SK-N-DZ (cell line): ENCODE data around the gene COX4I2.

Source experiments
- DNase-seq: peaks from one replicate; pipeline ENCODE4 v3.0.0-alpha.2; 2015; ENCODE audit warnings: low spot score

COX4I2 gene

GRCh38 chr20:31676609-31676989 is 38.9 kb downstream of the COX4I2 start:
- no peak for DNase-seq

DNA sequence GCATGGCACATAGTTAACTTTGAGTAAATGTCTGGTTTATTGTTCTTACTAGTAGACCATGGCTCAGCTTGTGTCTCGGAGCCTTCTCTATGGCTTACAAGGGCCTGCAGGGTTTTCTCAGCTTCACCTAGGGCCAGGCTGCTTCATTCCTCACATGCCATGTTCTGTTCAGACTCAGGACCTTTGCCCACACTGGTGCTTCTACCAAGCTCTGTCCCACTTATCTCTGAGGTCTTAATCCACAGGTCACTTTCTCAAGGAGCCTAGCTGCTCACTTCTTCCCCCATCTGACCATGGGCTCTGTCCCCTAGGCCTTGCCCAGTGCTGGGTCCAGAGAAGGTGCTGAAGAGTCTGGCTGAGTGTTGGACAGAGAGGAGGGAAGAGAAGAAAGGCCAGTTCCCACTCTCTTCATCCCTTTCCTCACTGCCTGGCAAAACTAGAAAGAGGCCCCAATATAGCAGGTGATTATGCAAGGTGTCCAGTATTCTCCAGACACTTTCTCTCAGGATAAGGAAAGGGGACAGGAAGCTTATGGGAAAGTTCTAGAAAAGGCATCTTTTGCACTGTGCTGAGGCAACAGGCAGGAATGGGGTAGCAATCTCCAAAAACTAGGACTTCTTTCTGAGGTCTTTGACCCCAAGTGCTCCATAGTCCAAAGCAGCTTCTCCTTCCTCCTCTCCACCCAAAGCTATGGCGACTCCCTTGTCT is 40.0 kb downstream of the COX4I2 start:
- DNase-seq, result no peak

DNA sequence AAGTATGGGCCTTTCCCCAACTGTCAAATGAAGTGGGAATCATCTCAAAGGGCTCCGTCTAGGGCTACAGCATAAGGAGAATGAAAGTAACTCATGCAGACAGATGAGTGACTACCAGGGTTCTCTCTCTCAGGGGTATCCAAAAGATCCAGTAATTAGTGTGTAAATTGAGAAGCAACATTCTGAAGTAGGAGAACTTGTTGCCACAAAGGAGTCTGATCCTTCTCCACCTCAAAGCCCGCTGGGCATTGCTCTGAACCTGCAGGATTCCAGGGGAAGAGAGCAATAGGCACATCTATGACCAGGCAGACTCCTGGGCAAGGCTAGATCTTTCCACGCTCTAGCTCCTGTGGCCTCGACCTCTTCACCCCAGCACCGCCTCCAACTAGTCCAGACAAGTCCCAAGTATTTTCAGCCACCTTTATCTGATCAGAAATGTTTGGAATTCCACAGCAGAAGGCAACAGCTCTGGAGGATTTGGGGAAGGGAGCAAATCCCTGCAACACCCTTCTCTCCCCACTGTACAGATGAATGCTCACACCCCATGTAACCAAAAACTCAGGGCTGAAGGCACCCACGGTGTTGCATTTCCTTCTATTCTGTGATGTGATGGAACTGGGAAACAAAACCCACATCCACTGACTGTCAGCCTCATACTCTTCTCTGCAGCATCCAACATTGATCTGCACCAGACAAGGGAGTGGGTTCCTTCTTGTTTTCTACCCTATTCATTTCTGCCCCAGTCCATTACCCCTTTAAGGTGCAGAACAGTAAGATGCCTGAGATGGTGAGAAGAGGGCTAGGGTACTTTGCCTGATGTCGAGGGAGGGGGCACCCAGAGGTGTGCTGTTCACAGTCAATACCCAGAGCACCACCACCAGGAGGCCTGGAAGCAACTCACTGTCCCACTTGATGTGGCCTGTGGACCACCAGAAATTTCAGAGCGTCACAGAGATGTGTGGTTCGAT is 41.0 kb downstream of the COX4I2 start:
- DNase-seq, result no peak

DNA sequence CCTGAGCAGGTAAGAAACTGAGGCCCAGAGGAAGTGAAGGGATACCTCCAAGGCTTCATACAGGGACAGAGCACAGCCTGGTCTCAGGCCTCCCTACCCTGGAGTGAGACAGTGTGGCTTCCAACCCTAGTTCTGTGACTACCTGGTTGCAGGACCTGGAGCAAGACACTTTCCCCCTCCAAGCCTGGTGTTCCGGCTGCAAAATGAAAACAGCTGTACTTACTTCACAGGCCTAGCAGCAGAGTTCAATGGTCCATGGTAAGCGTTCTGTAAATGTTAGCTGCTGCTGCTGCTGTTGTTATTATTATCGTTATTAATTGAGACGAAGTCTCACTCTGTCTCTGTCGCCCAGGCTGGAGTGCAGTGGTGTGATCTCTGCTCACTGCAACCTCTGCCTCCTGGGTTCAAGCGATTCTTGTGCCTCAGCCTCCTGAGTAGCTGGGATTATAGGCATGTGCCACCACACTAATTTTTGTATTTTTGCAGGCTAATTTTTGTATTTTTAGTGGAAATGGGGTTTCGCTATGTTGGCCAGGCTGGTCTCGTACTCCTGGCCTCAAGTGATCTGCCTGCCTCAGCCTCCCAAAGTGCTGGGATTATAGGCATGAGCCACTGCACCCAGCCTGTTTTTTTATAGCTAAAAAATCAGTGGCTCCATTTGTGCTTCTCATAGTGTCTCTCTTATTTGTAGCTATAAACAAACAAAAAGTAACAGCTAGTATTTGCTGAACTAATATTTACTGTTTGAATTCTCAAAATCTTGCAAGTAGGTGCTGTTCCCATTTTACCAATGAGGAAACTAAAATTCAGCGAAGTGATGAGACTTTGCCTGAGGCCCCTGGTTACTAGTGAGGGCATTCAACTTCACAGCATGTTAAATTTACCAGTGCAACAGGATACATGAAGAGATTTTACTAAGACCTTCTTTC is 41.9 kb downstream of the COX4I2 start:
- no peak for DNase-seq

DNA sequence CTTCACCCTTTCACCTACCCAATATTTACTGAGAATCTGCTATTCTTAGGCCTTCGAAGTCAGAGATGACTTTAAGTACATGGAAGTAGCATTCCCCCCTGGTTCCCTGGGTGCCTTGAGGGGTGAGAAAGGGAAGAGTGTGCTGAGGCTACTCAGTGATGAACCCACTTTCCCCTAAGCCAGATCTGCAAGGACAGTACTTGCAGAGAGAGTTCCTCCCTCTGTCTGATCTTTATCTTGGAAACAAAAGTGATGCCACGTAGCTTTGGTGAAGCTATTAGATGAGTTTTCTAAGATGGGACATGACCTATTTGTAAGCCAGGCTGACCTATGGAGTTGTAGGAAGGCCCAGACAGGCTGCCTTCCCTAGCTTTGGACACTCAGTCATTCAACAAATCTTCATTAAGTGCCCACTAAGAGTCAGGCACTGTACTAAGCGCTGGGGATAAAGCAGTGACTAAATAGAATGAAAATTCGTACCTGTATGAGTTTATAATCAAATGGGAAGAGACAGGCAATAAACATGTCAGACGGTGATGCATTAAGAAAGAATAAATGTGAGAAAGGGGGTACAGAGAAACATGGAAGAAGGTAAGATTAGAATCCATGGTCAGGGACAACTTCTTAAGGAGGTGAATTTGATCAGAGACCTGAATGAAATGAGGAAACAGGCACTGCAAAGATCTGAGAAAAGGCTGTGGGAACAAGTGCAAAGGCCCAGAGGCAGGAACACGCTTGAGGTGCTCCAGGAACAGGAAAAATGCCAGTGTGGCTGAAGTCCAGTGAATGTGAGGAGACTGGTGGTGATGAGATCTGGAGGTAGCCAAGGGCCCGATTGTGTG is 42.8 kb downstream of the COX4I2 start:
- no peak for DNase-seq

DNA sequence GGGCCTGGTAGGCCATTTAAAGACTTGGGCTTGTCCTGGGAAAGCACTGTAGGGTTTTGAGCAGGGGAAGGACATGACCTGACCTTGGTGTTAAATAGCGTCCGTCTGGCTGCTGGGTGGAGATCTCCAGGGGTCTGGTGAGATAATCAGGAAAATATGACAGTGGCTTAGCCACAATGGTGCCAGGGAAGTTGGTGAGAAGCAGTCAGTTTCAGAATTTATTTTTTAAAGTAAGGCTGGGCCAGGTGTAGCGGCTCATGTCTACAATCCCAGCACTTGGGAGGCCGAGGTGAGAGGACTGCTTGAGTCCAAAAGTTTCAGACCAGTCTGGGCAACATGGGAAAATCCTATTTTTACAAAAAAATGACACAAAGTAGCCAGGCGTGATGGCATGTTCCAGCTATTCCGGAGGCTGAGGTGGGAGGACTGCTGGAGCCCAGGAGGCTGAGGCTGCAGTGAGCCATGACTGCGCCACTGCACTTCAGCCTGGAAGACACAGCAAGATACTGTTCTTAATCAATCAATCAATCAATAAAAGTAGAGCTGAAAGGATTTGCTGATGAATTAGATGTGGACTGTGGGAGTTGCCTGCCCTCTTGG is 43.5 kb downstream of the COX4I2 start:
- DNase-seq, result no peak

GRCh38 chr20:31681769-31682168 is 44.1 kb downstream of the COX4I2 start:
- DNase-seq, result no peak

DNA sequence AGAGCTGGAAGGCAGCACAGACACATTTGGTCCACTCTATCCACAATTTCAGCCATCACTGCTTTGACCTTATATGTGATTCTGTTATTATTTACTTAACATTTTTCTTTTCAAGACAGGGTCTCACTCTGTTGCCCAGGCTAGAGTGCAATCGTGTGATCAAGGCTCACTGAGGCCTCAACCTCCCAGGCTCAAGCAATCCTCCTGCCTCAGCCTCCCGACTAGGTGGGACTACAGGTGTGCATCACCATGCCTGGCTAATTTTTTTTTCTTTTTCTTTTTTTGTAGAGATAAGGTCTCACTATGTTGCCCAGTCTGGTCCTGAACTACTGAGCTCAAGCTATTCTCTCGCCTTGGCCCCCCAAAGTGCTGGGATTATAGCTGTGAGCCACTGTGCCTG is 44.6 kb downstream of the COX4I2 start:
- DNase-seq, result no peak

GRCh38 chr20:31682927-31683326 is 45.2 kb downstream of the COX4I2 start:
- no peak for DNase-seq

GRCh38 chr20:31684153-31685015 is 46.7 kb downstream of the COX4I2 start:
- DNase-seq, result no peak

DNA sequence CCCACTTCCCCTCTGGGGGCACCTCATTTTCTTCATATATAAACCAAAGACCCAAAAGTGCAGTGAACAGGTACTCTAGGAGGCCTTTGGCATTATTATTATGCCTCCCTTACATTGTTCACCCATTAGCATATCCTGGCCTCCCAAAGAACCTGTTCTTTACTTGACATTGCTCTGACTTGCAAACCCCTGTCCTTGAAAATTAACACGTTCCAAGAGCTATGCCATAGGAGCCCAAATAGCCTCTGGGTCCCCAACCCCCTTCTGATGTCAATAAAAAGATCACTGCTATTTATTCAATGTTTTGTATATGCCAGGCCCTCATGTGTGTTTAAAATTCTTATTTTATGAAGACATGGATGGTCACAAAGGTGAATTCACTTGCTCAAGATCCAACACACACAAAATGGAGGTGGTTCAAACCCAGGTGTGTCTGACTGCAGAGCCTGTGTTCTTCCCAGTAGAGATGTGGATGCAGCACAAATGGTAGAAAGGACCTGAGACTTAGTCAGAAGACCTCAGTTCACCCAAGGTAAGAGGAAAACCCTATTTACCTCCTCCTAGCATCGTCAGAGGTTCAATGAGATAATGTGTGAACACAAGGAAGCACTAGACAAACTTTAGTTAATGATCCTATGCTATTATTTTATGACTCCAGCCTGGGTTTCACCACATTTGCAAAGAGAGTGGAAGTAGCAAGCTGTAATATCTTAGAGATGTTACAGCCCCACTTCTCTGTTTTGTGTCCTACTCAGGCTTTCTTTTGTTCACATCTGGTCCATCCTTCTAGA is 48.3 kb downstream of the COX4I2 start:
- no peak for DNase-seq

DNA sequence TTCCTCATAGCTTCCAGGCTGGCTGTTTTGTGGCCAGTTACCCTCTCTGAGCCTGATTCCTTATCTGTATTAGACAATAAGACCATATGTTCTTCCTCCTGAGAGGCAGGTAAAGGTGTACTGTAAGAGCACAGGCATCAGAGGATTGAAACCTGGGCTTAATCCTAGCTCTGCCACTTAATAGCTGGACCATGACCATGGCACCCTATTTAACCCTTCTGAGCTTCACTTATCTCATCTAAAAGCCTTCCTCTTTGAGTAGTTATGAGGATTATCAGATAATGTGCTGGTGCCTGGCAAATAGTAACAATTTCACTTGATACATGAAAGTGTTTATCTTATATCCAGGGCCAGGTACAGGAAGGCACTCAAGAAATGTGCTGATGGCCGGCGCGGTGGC is 50.1 kb downstream of the COX4I2 start:
- DNase-seq, result no peak

DNA sequence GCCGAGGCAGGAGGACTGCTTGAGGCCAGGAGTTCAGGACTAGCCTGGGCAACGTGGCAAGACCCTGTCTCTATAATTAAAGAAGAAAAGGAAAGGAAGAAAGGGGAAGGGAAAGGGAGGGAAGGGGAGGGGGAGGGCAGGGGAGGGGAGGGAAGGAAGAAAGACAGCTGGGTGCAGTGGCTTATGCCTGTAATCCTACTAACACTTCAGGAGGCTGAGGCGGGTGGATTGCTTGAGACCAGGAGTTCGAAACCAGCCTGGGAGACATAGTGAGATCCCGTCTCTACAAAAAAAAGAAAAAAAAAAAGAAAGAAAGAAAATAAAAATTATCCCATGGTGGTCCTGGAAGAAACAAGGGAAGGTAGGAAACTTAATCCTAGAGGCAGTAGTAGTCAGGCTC is 51.4 kb downstream of the COX4I2 start:
- no peak for DNase-seq

DNA sequence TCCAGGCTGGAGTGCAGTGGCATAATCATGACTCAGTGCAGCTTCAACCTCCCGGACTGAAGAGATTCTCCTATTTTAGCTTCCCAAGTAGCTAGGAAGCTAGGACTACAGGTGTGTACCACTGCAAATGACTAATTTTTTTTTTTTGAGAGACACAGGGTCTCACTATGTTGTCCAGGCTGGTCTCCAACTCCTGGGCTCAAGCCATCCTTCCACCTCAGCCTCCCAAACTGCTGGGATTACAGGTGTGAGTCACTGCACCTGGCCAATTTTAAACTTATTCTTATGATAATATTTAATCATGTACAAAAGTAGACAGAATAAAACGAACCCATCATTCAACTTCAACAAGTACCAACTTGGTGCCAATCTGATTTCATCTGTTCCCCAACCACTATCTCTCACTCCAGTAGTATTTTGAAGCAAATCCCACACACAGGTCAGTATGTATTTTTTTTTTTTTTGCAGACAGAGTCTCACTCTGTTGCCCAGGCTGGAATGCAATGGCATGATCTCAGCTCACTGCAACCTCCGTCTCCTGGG is 52.5 kb downstream of the COX4I2 start:
- DNase-seq, result no peak

GRCh38 chr20:31691646-31692275 is 54.0 kb downstream of the COX4I2 start:
- no peak for DNase-seq

DNA sequence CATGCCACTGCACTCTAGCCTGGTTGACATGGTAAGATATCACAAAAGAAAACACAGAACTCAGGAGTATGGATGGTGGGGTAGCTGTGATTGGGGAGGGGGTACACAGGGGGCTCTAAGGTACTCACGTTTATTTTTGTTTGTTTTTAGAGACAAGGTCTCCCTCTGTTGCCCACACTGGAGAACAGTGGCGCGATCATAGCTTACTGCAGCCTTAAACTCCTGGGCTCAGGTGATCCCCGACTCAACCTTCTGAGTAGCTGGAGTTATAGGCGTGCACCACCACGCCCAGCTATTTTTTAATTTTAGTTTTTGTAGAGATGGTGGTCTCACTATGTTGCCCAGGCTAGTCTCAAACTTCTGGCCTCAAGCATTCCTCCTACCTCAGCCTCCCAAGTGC is 55.7 kb downstream of the COX4I2 start:
- no peak for DNase-seq

- DNase-seq, result no peak
Measured at GRCh38 chr20:31693987-31694661, 56.4 kb downstream of the COX4I2 start.
